Activated gamma-delta T cell (primary cell): ENCODE results near the gene OR1M1.

Source experiments
- DNase-seq: peaks from one replicate; lab custom pipeline; 2025; lab: John Stamatoyannopoulos, UW

OR1M1 gene

GRCh38 chr19:9075064-9075949 is 11.6 kb upstream of the OR1M1 start:
- no peak for DNase-seq

GRCh38 chr19:9076901-9077300 is 10.0 kb upstream of the OR1M1 start:
- no peak for DNase-seq

- DNase-seq, result no peak
These were observed 8.2 kb upstream of the OR1M1 start for GRCh38 chr19:9078651-9079050.

GRCh38 chr19:9107375-9107774 is 20.5 kb downstream of the OR1M1 start, which contains the start of gene OR7G2:
OR7G2 (minus strand) TSS chr19:9107475; CDS start chr19:9103243, 4,232 bp downstream.
- DNase-seq, result no peak

GRCh38 chr19:9109959-9110358 is 23.1 kb downstream of the OR1M1 start:
- DNase-seq, result no peak

- no peak for DNase-seq
These were observed 28.5 kb downstream of the OR1M1 start, which contains the start of gene OR7G1 for GRCh38 chr19:9115307-9115813. OR7G1 (minus strand) TSS chr19:9115763; CDS start chr19:9115763, 0 bp downstream.

GRCh38 chr19:9116547-9116946 is 29.7 kb downstream of the OR1M1 start:
- DNase-seq, result no peak

- no peak for DNase-seq
These were observed 40.1 kb downstream of the OR1M1 start, which contains the start of gene OR7G3 for GRCh38 chr19:9126900-9127405. OR7G3 (minus strand) TSS chr19:9126950; CDS start chr19:9126950, 0 bp downstream.

- no peak for DNase-seq
These were observed 41.3 kb downstream of the OR1M1 start for GRCh38 chr19:9128171-9128570.

- DNase-seq, result no peak
These were observed 44.1 kb downstream of the OR1M1 start for GRCh38 chr19:9130965-9131364.

- no peak for DNase-seq
These were observed 45.6 kb downstream of the OR1M1 start for GRCh38 chr19:9132422-9132821.

- DNase-seq, result no peak
These were observed 52.8 kb downstream of the OR1M1 start for GRCh38 chr19:9139609-9140158.

GRCh38 chr19:9140159-9140874 is 53.5 kb downstream of the OR1M1 start, which contains the start of gene ZNF317:
ZNF317 (plus strand) TSS chr19:9140397; CDS start chr19:9156017, 15,620 bp downstream.
- DNase-seq, result no peak

GRCh38 chr19:9144920-9145319 is 58.1 kb downstream of the OR1M1 start:
- DNase-seq, result no peak
